Esophagus muscularis mucosa (tissue), 4 donors: ENCODE results near the gene PAQR8. TPM values are rescaled to one million over a fixed set of nuclear protein-coding genes. Genes with fewer than 3 reads are reported as not detected.

ENCODE experiments used
- DNase-seq: peaks from one replicate; pipeline ENCODE4 v3.0.0-alpha.2; 2017; ENCODE audit errors: extremely low spot score
- H3K27ac ChIP-seq, 4 donors: fragments of 200-600 bp; sonication (generic); replicated peaks in 1 of 4; 1 replicate in 3 of 4; 2 replicates in 1 of 4; pipeline ENCODE4 v1.5.1; 2016 to 2019; ENCODE audit warnings: mild to moderate bottlenecking in 1 of 4
- H3K27me3 ChIP-seq, 4 donors: fragments of 200-600 bp; sonication (generic); one replicate each; pipeline versions ENCODE4 v1.5.1 to v1.6.0; 2016 to 2019
- H3K36me3 ChIP-seq, 4 donors: fragments of 200-600 bp; sonication (generic); one replicate each; pipeline ENCODE4 v1.5.1; 2016 to 2019
- H3K4me1 ChIP-seq, 4 donors: fragments of 200-600 bp; sonication (generic); one replicate each; pipeline ENCODE4 v1.5.1; 2016 to 2019
- H3K4me3 ChIP-seq, 4 donors: fragments of 200-600 bp; sonication (generic); 1 replicate in 2 of 4; 2 replicates in 2 of 4; pipeline ENCODE4 v1.5.1; 2016 to 2019; ENCODE audit warnings: mild to moderate bottlenecking in 4 of 4, moderate library complexity in 1 of 4
- H3K9me3 ChIP-seq, 4 donors: fragments of 200-600 bp; sonication (generic); 1 replicate in 3 of 4; 2 replicates in 1 of 4; pipeline ENCODE4 v1.5.1; 2016 to 2019
- CTCF ChIP-seq, 3 experiments: fragments of 200-600 bp in 2 of 3; fragments of 450-650 bp in 1 of 3; sonication (generic) in 2 of 3; IDR thresholded peaks; one replicate each; pipeline ENCODE4 v1.5.1; 2017 to 2019; ENCODE audit warnings: antibody characterized with exemption in 3 of 3, mild to moderate bottlenecking in 2 of 3, moderate library complexity in 1 of 3
- EP300 ChIP-seq: sonication (generic); formaldehyde crosslinking; IDR thresholded peaks from one replicate; pipeline ENCODE4 v1.6.1; 2017; ENCODE audit warnings: antibody characterized with exemption
- POLR2A ChIP-seq: fragments of 450-650 bp; IDR thresholded peaks from one replicate; pipeline ENCODE4 v1.6.1; 2017; ENCODE audit warnings: antibody characterized with exemption, moderate library complexity, mild to moderate bottlenecking, low read depth
- POLR2AphosphoS5 ChIP-seq, 2 donors: sonication (generic); formaldehyde crosslinking; IDR thresholded peaks; one replicate each; pipeline ENCODE4 v1.6.1; 2017; ENCODE audit warnings: antibody characterized with exemption in 2 of 2
- WGBS: methylation state at CpG from one replicate; pipeline ENCODE4 v1.1.5; 2018; 5-methylcytosine and 5-hydroxymethylcytosine counted together
- intact Hi-C: fragments of 100-400 bp; cut with DNase I; formaldehyde crosslinking; loops from one replicate; pipeline ENCODE4 v1.15.1; 2023
- total RNA-seq, 4 donors: library from RNA; depleted of rRNA; stranded (reverse); fragments of >200 nt; gene quantifications; one replicate each; pipeline versions ENCODE4 v1.1.0 to v1.2.1, GENCODE V29; 2016

PAQR8 gene
- total RNA-seq, 4 donors from 2014 or later: 11.1 to 32.5 (median 14.2) TPM

DNA sequence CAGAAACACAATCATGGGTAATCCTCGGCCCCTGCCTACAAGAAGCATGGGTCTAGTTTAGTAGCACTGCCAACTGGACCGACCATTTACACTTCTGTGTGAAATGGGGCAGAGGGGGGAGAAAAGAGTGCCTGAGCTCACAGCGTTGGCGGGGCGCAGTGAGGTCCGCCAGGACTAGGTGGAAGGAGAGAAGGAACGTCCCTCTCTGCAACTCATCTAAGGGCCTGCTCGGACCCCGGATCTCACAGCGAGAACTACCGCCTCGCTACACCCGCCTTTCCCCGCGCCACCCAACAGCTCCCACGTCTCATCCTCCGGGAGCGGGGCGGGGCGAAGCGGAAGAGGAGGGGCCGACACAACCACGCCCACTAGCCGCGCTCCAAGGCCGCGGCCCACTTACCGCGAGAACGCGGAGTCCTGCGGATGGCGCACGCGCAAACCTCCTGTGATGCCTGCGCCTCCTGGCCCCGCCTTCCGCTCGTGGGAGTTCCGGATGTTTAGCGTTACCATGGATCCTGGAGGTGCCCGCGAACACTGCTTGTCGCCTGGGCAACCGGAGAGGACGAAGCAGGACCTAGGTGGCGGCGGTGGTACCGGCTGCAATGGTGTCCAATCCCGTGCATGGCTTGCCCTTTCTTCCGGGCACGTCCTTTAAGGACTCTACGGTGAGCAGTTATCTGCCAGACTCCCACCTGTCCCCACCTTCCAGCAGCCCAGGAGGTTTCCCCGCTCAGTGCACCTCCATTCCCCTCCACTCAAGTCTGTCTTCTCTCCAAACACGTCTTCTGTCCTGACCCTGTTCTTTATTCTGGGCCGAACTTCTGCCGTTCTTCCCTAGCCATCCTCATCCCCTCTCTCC, 58.1 kb downstream of the PAQR8 start, which contains the start of gene EFHC1:
Gene EFHC1 (plus strand): TSS at position 534 of the 859 bp plus-strand sequence. CDS start 69 bp downstream, at position 603.
- DNase-seq: peak; percentile 99
- Histone ChIP-seq H3K27me3 (peaks cover 0 to 4% (median 0%) of the 10 kb centered on the region in 4 donors), H3K36me3 (peaks cover 0 to 3% (median 0%) of the 10 kb centered on the region in 4 donors), H3K9me3 (no peaks in the 10 kb centered on the region), H3K27ac (peak within 1 kb of the TSS; percentile 83 to 89 (median 87)), H3K4me3 (peak within 1 kb of the TSS; percentile 81 to 90 (median 81)), H3K4me1 (peaks cover 22 to 36% (median 28%) of the 10 kb centered on the region in 4 donors)
- TF ChIP-seq POLR2AphosphoS5 (IDR thresholded peaks at IDR 0.05) (peak; percentile 95 to 97), CTCF (IDR thresholded peaks at IDR 0.05) (peak in 1 of 3 experiments; percentile 23), POLR2A (peak; percentile 52), EP300 (no peak)
- under 1% methylated on average over 22 of the region's 57 CpGs for WGBS
- intact Hi-C loops: loop anchor here (2.0 to 5.0 kb wide), 3 partner anchors 77 to 155 kb away; no protein-coding TSS in a partner anchor

- TF ChIP-seq EP300 (no peak), CTCF (IDR thresholded peaks at IDR 0.05) (no peak), POLR2AphosphoS5 (IDR thresholded peaks at IDR 0.05) (no peak), POLR2A (no peak)
- H3K27me3 ChIP-seq: peaks cover 0 to 4% (median 0%) of the 10 kb centered on the region in 4 donors
- intact Hi-C loops: loop anchor here (2.0 to 5.0 kb wide), 2 partner anchors 76 to 154 kb away; no protein-coding TSS in a partner anchor
Measured at GRCh38 chr6:52420668-52421358, 58.9 kb downstream of the PAQR8 start.

GRCh38 chr6:52422156-52422555, 60.2 kb downstream of the PAQR8 start:
- TF ChIP-seq CTCF (IDR thresholded peaks at IDR 0.05): no peak
- TF ChIP-seq POLR2AphosphoS5 (IDR thresholded peaks at IDR 0.05): no peak
- TF ChIP-seq EP300: no peak
- TF ChIP-seq POLR2A: no peak
- Histone ChIP-seq H3K9me3 (no peaks in the 10 kb centered on the region), H3K36me3 (peaks cover 0 to 8% (median 0%) of the 10 kb centered on the region in 4 donors), H3K4me1 (peaks cover 17 to 31% (median 22%) of the 10 kb centered on the region in 4 donors), H3K4me3 (no peak overlapping the region), H3K27ac (no peak overlapping the region), H3K27me3 (peaks cover 0 to 4% (median 0%) of the 10 kb centered on the region in 4 donors)
- WGBS: 92% methylated on average over 2 of the region's 2 CpGs
- DNase-seq: no peak
- intact Hi-C loops: loop anchor here (5.0 kb wide), 1 partner anchor 75 kb away; no protein-coding TSS in a partner anchor

More at GRCh38 chr6:52420668-52421358, 58.9 kb downstream of the PAQR8 start:
- Histone ChIP-seq H3K4me3 (peak overlapping the region; percentile 81 to 90 (median 81)), H3K4me1 (peaks cover 22 to 36% (median 28%) of the 10 kb centered on the region in 4 donors), H3K36me3 (peaks cover 0 to 3% (median 0%) of the 10 kb centered on the region in 4 donors), H3K27ac (peak overlapping the region; percentile 83 to 89 (median 87)), H3K9me3 (no peaks in the 10 kb centered on the region)
- whole genome bisulfite sequencing: 5% methylated on average over 21 of the region's 21 CpGs
- no peak for DNase-seq

DNA sequence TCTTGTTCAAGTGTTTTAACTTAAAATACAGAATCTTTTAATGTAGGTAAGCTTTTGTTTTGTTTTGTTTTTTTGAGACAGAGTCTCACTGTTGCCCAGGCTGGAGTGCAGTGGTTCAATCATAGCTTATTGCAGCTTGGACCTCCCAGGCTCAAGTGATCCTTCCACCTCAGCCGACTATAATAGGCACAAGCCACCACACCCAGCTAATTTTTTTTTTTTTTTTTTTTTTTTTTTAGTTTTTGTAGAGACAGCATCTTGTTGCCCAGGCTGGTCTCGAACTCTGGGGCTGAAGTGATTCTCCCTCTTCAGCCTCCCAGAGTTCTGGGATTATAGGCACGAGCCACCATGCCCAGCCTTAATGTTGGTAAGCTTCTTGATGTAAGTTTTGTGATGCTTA, 61.5 kb downstream of the PAQR8 start:
- Histone ChIP-seq H3K36me3 (peaks cover 0 to 8% (median 3%) of the 10 kb centered on the region in 4 donors), H3K27me3 (peaks cover 0 to 4% (median 0%) of the 10 kb centered on the region in 4 donors), H3K9me3 (no peaks in the 10 kb centered on the region), H3K27ac (peak overlapping the region in 2 of 4 donors; percentile 41 to 52), H3K4me3 (no peak overlapping the region), H3K4me1 (peaks cover 12 to 24% (median 16%) of the 10 kb centered on the region in 4 donors)
- TF ChIP-seq CTCF (IDR thresholded peaks at IDR 0.05) (no peak), POLR2AphosphoS5 (IDR thresholded peaks at IDR 0.05) (no peak), EP300 (no peak), POLR2A (no peak)
- WGBS: 75% methylated on average over 3 of the region's 3 CpGs
- intact Hi-C loops: loop anchor here (5.0 kb wide), 1 partner anchor 74 kb away; no protein-coding TSS in a partner anchor
- DNase-seq: no peak
